HUES6 (cell line): ENCODE data around the gene KCNJ10.

Experiments
- H3K27ac ChIP-seq: 2 replicates; pipeline ENCODE4 v1.7.0; 2013; ENCODE audit warnings: low read depth, mild to moderate bottlenecking, low read length, inconsistent platforms
- H3K27me3 ChIP-seq: 2 replicates; pipeline ENCODE4 v1.6.1; 2013; ENCODE audit warnings: low read length; ENCODE audit not compliant: control insufficient read depth, insufficient read depth
- H3K36me3 ChIP-seq: 2 replicates; pipeline ENCODE4 v1.6.1; 2013; ENCODE audit warnings: low read length; ENCODE audit not compliant: control insufficient read depth, insufficient read depth
- H3K4me1 ChIP-seq: 2 replicates; pipeline ENCODE4 v1.6.1; 2013; ENCODE audit warnings: low read length; ENCODE audit not compliant: control insufficient read depth, insufficient read depth
- H3K4me3 ChIP-seq: 2 replicates; pipeline ENCODE4 v1.5.1; 2013; ENCODE audit warnings: low read depth, low read length
- H3K9ac ChIP-seq: one replicate; pipeline ENCODE4 v1.6.1; 2013; ENCODE audit warnings: mild to moderate bottlenecking, low read length
- H3K9me3 ChIP-seq: 2 replicates; pipeline ENCODE4 v1.6.1; 2013; ENCODE audit warnings: low read depth, low read length; ENCODE audit not compliant: control insufficient read depth, insufficient read depth

Gene KCNJ10

GRCh38 chr1:159973350-159973940, 96.5 kb downstream of the KCNJ10 start:
- H3K9me3 ChIP-seq = no peaks in the 10 kb centered on the region
- H3K36me3 ChIP-seq = no peaks in the 10 kb centered on the region
- H3K9ac ChIP-seq = no peak overlapping the region
- H3K4me1 ChIP-seq = no peaks in the 10 kb centered on the region
- no peak overlapping the region for H3K27ac ChIP-seq
- peaks cover 27% of the 10 kb centered on the region for H3K27me3 ChIP-seq
- H3K4me3 ChIP-seq = no peak overlapping the region

DNA sequence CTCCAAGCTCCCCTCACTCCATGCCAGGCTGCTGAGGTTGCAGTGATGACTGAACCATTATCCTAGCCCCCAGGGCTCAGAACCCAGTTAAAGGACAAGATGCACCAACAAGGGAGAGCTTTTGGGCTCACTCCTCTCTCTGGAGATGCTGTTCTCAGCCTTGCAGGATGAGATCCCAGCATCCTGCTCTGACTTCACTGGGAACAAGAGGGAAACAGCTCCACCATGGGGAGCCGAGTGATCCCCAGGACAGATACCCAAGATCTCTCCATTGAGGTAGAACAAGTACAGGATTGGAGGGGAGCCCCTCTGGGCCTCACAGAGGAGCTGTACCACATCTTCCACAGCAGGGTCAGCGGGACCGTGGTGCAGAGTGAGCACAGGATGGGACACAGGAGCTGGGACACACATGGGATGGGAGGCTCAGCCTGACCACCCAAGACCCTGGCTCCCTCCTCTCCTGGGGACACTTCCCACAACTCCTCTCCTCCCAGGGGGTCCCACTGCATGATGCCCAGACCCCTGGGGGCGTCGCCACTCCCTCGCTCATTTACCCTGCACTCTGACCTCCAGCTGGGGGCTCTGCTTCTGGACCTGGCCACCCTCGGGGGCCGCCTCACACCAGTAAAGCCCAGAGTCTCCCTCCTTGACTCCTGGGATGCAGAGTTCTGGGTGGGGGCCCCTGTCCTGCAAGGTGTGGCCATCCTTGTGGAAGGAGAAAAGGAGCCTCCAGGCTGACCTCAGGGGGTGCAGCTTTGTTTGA, 97.3 kb downstream of the KCNJ10 start:
- Histone ChIP-seq H3K27ac (no peak overlapping the region), H3K9me3 (no peaks in the 10 kb centered on the region), H3K4me1 (no peaks in the 10 kb centered on the region), H3K27me3 (peaks cover 26% of the 10 kb centered on the region), H3K4me3 (no peak overlapping the region), H3K36me3 (no peaks in the 10 kb centered on the region), H3K9ac (no peak overlapping the region)

DNA sequence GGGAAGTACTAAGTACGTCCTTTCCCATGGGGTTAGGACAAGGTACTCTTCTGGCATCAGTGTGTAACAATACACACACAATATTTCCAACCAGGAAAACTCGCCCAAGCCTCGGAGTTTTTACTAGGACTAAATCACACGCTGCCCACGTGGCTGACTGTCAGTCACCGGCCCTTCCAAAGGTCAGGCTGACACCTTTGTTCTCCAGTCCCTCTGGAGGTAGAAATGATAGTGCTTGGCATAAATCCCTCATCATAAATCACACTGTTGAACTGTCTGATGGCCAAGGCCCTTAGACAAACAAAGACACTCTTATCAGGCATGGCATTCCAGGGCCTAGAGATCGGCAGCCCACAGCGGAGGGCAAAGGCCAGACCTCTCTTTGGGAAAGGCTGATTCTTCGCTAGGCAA, 99.0 kb downstream of the KCNJ10 start:
- no peaks in the 10 kb centered on the region for H3K9me3 ChIP-seq
- no peaks in the 10 kb centered on the region for H3K36me3 ChIP-seq
- no peaks in the 10 kb centered on the region for H3K4me1 ChIP-seq
- H3K27me3 ChIP-seq = peaks cover 19% of the 10 kb centered on the region; the same call in 1 of the 2 replicates
- no peak overlapping the region for H3K27ac ChIP-seq
- H3K4me3 ChIP-seq = no peak overlapping the region
- H3K9ac ChIP-seq = no peak overlapping the region

DNA sequence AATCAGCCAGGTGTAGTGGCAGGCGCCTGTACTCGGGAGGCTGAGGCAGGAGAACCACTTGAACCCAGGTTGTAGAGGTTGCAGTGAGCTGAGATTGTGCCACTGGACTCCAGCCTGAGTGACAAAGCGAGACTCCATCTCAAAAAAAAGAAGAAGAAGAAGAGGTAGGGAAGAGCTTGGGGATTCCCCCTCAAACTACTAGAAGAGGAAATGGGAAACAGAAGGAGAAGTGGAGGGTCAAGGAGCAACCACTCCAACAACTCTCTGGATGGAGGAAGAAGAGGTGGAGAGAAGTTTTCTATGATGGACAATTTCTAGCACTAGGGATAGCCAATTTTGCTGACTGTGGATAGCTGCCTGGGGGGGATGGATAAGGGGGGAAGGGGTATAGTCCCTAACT, 101.1 kb downstream of the KCNJ10 start:
- Histone ChIP-seq H3K27me3 (peaks cover 4% of the 10 kb centered on the region; the same call in 1 of the 2 replicates), H3K27ac (no peak overlapping the region), H3K36me3 (no peaks in the 10 kb centered on the region), H3K4me3 (no peak overlapping the region), H3K9ac (no peak overlapping the region), H3K9me3 (no peaks in the 10 kb centered on the region), H3K4me1 (no peaks in the 10 kb centered on the region)

- Histone ChIP-seq H3K9ac (no peak overlapping the region), H3K27me3 (peaks cover 4% of the 10 kb centered on the region; the same call in 1 of the 2 replicates), H3K27ac (no peak overlapping the region), H3K4me3 (no peak overlapping the region), H3K36me3 (no peaks in the 10 kb centered on the region), H3K9me3 (no peaks in the 10 kb centered on the region), H3K4me1 (no peaks in the 10 kb centered on the region)
Observed at GRCh38 chr1:159965263-159965662, 104.7 kb downstream of the KCNJ10 start.

DNA sequence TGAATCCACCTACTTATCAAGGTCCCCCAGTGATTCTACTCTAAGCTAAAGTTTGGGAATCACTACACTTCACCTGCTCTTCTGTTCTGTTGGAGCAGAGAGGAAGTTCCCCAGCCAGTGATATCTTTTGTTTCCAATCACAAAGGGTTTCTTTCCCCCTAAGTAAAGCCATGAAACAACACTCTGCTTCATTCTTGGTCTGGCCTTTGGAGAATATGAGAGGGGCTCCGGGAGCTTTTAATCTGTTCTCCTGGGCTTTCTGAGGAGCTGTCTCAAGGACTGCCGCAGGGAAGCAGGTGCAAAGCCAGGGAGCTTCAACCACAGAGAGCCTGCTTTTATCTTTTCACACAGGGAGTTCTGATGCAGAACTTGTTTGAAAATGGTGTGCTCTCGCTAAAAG, 105.8 kb downstream of the KCNJ10 start:
- no peak overlapping the region for H3K27ac ChIP-seq

GRCh38 chr1:159962176-159962575, 107.8 kb downstream of the KCNJ10 start:
- no peak overlapping the region for H3K27ac ChIP-seq
- H3K4me1 ChIP-seq = no peaks in the 10 kb centered on the region
- no peaks in the 10 kb centered on the region for H3K9me3 ChIP-seq
- H3K4me3 ChIP-seq = no peak overlapping the region
- H3K36me3 ChIP-seq = no peaks in the 10 kb centered on the region
- H3K27me3 ChIP-seq = no peaks in the 10 kb centered on the region; the same call in 1 of the 2 replicates
- H3K9ac ChIP-seq = no peak overlapping the region

More for the DNA sequence above, 105.8 kb downstream of the KCNJ10 start:
- no peak overlapping the region for H3K9ac ChIP-seq
- H3K36me3 ChIP-seq = no peaks in the 10 kb centered on the region
- H3K9me3 ChIP-seq = no peaks in the 10 kb centered on the region
- H3K4me1 ChIP-seq = no peaks in the 10 kb centered on the region
- peaks cover 4% of the 10 kb centered on the region; the same call in 1 of the 2 replicates for H3K27me3 ChIP-seq
- no peak overlapping the region for H3K4me3 ChIP-seq

DNA sequence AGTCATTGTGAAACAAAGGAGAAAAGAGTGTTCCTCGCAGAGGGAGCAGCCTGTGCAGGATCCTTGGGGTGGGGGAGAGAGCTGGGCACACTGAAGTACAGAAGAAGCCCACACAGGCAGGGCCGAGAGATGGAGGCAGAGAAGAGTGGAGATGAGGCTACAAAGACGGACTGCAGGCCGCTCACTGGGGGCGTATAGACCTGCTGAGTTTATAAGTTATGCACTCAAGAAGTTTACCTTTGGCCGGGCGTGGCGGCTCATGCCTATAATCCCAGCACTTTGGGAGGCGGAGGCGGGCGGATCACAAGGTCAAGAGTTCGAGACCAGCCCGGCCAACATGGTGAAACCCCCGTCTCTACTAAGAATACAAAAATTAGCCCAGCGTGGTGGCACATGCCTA, 108.3 kb downstream of the KCNJ10 start:
- Histone ChIP-seq H3K4me3 (no peak overlapping the region), H3K36me3 (no peaks in the 10 kb centered on the region), H3K9ac (no peak overlapping the region), H3K9me3 (no peaks in the 10 kb centered on the region), H3K27ac (no peak overlapping the region), H3K4me1 (no peaks in the 10 kb centered on the region), H3K27me3 (no peaks in the 10 kb centered on the region; the same call in 1 of the 2 replicates)

DNA sequence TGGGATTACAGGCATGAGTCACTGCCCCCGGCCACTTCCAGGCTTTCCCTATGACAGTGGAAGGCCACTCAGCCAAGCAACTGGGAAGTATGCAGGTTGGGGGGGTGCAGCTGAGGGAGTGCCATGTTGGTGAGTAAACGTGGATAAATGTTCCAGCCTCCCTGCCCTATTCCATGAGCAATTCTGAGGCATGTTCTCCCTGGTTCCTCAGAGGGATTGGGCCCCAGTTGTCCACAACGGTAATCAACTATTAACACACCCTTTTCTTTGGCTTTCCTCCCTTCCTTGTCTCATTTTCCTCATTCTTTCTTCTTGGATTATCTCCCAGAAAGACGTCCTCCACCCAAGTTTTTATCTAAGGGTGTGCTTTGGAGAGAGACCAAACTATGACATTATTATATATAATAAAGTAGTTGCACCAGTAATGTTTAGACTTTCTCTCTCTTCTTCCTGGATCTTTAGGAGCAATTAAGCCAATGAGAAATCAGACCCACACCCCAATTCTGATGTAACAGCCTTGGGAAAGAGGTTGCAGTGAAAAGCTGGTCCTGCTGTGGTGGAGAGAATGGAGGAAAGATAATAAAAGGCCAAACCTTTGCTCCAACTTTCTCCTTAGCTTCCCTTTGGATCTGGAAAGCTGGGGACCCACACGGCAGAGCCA, 109.1 kb downstream of the KCNJ10 start:
- Histone ChIP-seq H3K36me3 (no peaks in the 10 kb centered on the region), H3K27ac (no peak overlapping the region), H3K9ac (no peak overlapping the region), H3K9me3 (no peaks in the 10 kb centered on the region), H3K4me1 (no peaks in the 10 kb centered on the region), H3K4me3 (no peak overlapping the region), H3K27me3 (no peaks in the 10 kb centered on the region; the same call in 1 of the 2 replicates)

- H3K4me3 ChIP-seq = no peak overlapping the region
- no peaks in the 10 kb centered on the region for H3K36me3 ChIP-seq
- H3K9ac ChIP-seq = no peak overlapping the region
- no peak overlapping the region for H3K27ac ChIP-seq
- H3K4me1 ChIP-seq = no peaks in the 10 kb centered on the region
- H3K27me3 ChIP-seq = no peaks in the 10 kb centered on the region; the same call in 1 of the 2 replicates
- H3K9me3 ChIP-seq = no peaks in the 10 kb centered on the region
Observed at GRCh38 chr1:159959451-159959850, 110.5 kb downstream of the KCNJ10 start.
